Loucy (cell line): ENCODE measurements around the gene DHX29.

Experiments used
- H2AFZ ChIP-seq: fragments of 200-600 bp; sonication (generic); 2 replicates; pipeline ENCODE4 v1.6.0; 2016; ENCODE audit warnings: antibody characterized with exemption, mild to moderate bottlenecking, low read length, moderate library complexity
- H3F3A ChIP-seq: fragments of 200-600 bp; 2 replicates; pipeline ENCODE4 v1.6.0; 2016; ENCODE audit warnings: antibody characterized with exemption, low read depth, mild to moderate bottlenecking
- H3K27me3 ChIP-seq: fragments of 200-600 bp; sonication (generic); 2 replicates; pipeline ENCODE4 v1.6.1; 2014; ENCODE audit warnings: low read length, mild to moderate bottlenecking; ENCODE audit not compliant: insufficient read depth, poor library complexity, severe bottlenecking
- H3K36me3 ChIP-seq: fragments of 200-600 bp; sonication (generic); 2 replicates; pipeline ENCODE4 v1.6.1; 2016; ENCODE audit warnings: low read length; ENCODE audit not compliant: insufficient read depth
- H3K4me1 ChIP-seq: fragments of 200-600 bp; sonication (generic); 2 replicates; pipeline ENCODE4 v1.5.1; 2014; ENCODE audit warnings: low read length, mild to moderate bottlenecking; ENCODE audit not compliant: insufficient read depth, poor library complexity, severe bottlenecking
- H3K4me2 ChIP-seq: fragments of 200-600 bp; sonication (generic); 2 replicates; pipeline ENCODE4 v1.6.0; 2014; ENCODE audit warnings: antibody characterized with exemption, low read length, low read depth, mild to moderate bottlenecking; ENCODE audit not compliant: poor library complexity, severe bottlenecking
- H3K4me3 ChIP-seq: fragments of 200-600 bp; sonication (generic); 2 replicates; pipeline ENCODE4 v1.5.1; 2014; ENCODE audit warnings: low read length, mild to moderate bottlenecking, mixed read lengths; ENCODE audit not compliant: poor library complexity, severe bottlenecking
- H3K79me2 ChIP-seq: fragments of 200-600 bp; sonication (generic); 2 replicates; pipeline ENCODE4 v1.6.1; 2014; ENCODE audit warnings: low read length; ENCODE audit not compliant: insufficient read depth
- H3K9ac ChIP-seq: fragments of 200-600 bp; sonication (generic); 2 replicates; pipeline ENCODE4 v1.6.0; 2014; ENCODE audit warnings: mild to moderate bottlenecking, low read depth, low read length, moderate library complexity; ENCODE audit not compliant: poor library complexity, severe bottlenecking
- H3K9me2 ChIP-seq: fragments of 200-600 bp; sonication (generic); replicated peaks from 2 replicates; pipeline ENCODE4 v1.6.1; 2016; ENCODE audit warnings: low read depth, low read length, mixed read lengths
- H3K9me3 ChIP-seq: fragments of 200-600 bp; sonication (generic); 2 replicates; pipeline ENCODE4 v1.6.1; 2014; ENCODE audit warnings: mild to moderate bottlenecking, antibody characterized with exemption, low read length, low read depth; ENCODE audit not compliant: insufficient read depth
- H4K20me1 ChIP-seq: fragments of 200-600 bp; sonication (generic); 2 replicates; pipeline ENCODE4 v1.6.0; 2014; ENCODE audit warnings: antibody characterized with exemption, low read length, mild to moderate bottlenecking; ENCODE audit not compliant: insufficient read depth, poor library complexity, severe bottlenecking
- CTCF ChIP-seq: fragments of 200-600 bp; sonication (generic); conservative IDR thresholded peaks from 2 replicates; pipeline ENCODE4 v1.5.1; 2014; ENCODE audit warnings: mild to moderate bottlenecking, antibody characterized with exemption, low read length
- EZH2phosphoT487 ChIP-seq: fragments of 200-600 bp; IDR thresholded peaks from 2 replicates; pipeline ENCODE4 v1.6.1; 2018; ENCODE audit warnings: antibody characterized with exemption, mild to moderate bottlenecking, moderate library complexity, borderline replicate concordance

The DHX29 gene

GRCh38 chr5:55290991-55291390 lies 16.5 kb downstream of the DHX29 start:
- H3K9me2 ChIP-seq, result no peaks in the 10 kb centered on the region
- peaks cover 73% of the 10 kb centered on the region; the same call in 1 of the 2 replicates for H3K36me3 ChIP-seq
- H3K4me2 ChIP-seq, result no peak overlapping the region
- no peaks in the 10 kb centered on the region for H3F3A ChIP-seq
- H3K4me1 ChIP-seq, result peaks cover 4% of the 10 kb centered on the region
- TF ChIP-seq EZH2phosphoT487, result no peak
- no peak for TF ChIP-seq CTCF
- no peak overlapping the region for H2AFZ ChIP-seq
- no peaks in the 10 kb centered on the region for H3K79me2 ChIP-seq
- no peak overlapping the region for H3K9ac ChIP-seq
- H3K4me3 ChIP-seq, result no peak overlapping the region
- H4K20me1 ChIP-seq, result no peaks in the 10 kb centered on the region
- H3K9me3 ChIP-seq, result no peaks in the 10 kb centered on the region
- no peaks in the 10 kb centered on the region for H3K27me3 ChIP-seq

GRCh38 chr5:55289808-55290207 lies 17.7 kb downstream of the DHX29 start:
- Histone ChIP-seq H3K4me3 (no peak overlapping the region), H3K9me3 (no peaks in the 10 kb centered on the region), H3K79me2 (no peaks in the 10 kb centered on the region), H3K9ac (no peak overlapping the region), H3K36me3 (peaks cover 73% of the 10 kb centered on the region; the same call in 1 of the 2 replicates), H3K4me1 (peaks cover 4% of the 10 kb centered on the region), H3F3A (no peaks in the 10 kb centered on the region), H3K27me3 (no peaks in the 10 kb centered on the region), H4K20me1 (no peaks in the 10 kb centered on the region), H3K9me2 (no peaks in the 10 kb centered on the region), H2AFZ (no peak overlapping the region), H3K4me2 (no peak overlapping the region)
- TF ChIP-seq CTCF, result no peak
- no peak for TF ChIP-seq EZH2phosphoT487

GRCh38 chr5:55286411-55286933 lies 21.0 kb downstream of the DHX29 start:
- no peaks in the 10 kb centered on the region for H3K9me3 ChIP-seq
- H3K36me3 ChIP-seq, result peaks cover 62% of the 10 kb centered on the region; the same call in 1 of the 2 replicates
- no peak overlapping the region for H3K9ac ChIP-seq
- no peaks in the 10 kb centered on the region for H3F3A ChIP-seq
- H3K4me3 ChIP-seq, result no peak overlapping the region
- H3K27me3 ChIP-seq, result no peaks in the 10 kb centered on the region
- TF ChIP-seq EZH2phosphoT487 (no peak), CTCF (no peak)
- H3K4me1 ChIP-seq, result peaks cover 4% of the 10 kb centered on the region
- no peak overlapping the region for H2AFZ ChIP-seq
- H3K79me2 ChIP-seq, result no peaks in the 10 kb centered on the region
- H3K9me2 ChIP-seq, result no peaks in the 10 kb centered on the region
- H3K4me2 ChIP-seq, result no peak overlapping the region
- no peaks in the 10 kb centered on the region for H4K20me1 ChIP-seq
